ENCODE measurements around the gene BPIFB3.

DNA sequence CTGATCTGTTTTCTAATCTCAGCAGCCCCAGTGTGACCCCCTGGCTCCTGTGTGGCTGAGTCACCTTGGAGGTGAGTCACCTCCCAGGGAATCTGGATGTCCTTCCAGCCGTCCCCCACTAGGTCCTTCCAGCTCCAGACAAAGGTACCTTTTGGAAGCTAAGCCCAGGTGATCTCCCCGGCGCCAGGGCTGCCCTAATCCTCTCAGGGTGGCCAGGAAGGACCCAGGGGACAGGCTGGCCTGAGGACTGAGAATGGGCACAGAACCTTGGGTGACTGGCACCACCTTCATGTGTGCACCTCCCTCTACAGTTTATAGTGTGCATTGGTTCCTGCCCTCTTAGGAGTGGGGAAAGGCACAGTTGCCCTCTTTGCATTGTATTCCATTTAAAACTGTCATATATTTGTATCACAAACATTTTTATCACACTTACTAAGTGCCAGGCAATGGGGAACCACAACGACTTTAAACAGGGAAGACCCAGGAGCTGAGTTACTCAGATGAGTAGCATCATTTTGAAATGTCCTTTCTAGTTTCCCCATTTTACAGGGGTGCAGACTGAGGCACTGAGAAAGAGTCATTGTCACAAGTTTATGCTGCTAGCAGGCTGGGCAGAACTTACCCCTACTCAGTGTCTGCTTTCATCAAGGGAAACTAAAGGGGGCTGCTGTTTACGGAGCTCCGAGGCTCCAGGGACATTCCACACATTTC lies 23.1 kb downstream of the BPIFB3 start:
- TF ChIP-seq, protein P1, sequence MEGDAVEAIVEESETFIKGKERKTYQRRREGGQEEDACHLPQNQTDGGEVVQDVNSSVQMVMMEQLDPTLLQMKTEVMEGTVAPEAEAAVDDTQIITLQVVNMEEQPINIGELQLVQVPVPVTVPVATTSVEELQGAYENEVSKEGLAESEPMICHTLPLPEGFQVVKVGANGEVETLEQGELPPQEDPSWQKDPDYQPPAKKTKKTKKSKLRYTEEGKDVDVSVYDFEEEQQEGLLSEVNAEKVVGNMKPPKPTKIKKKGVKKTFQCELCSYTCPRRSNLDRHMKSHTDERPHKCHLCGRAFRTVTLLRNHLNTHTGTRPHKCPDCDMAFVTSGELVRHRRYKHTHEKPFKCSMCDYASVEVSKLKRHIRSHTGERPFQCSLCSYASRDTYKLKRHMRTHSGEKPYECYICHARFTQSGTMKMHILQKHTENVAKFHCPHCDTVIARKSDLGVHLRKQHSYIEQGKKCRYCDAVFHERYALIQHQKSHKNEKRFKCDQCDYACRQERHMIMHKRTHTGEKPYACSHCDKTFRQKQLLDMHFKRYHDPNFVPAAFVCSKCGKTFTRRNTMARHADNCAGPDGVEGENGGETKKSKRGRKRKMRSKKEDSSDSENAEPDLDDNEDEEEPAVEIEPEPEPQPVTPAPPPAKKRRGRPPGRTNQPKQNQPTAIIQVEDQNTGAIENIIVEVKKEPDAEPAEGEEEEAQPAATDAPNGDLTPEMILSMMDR (IDR thresholded peaks at IDR 0.05), result peak in 4 of 12 donors; percentile 9 to 44 (median 12)
- TF ChIP-seq POLR2A (IDR thresholded peaks at IDR 0.05), result no peak

Data from heart left ventricle (tissue), 13 donors.